Adipose tissue (tissue), 3 donors: ENCODE measurements around the gene RORC. TPM values are rescaled to one million over a fixed set of nuclear protein-coding genes. Genes with fewer than 3 reads are reported as not detected.

Source experiments
- H3K27ac ChIP-seq: one replicate; pipeline ENCODE4 v1.5.1; 2013; ENCODE audit warnings: low read depth, low read length
- WGBS, 3 donors: extraction: QIAGEN DNeasy Blood & Tissue Kit; methylation state at CpG; one replicate each; pipeline ENCODE4 v1.1.7; 2013; 5-methylcytosine and 5-hydroxymethylcytosine counted together
- polyA plus RNA-seq, 3 donors: library from polyadenylated mRNA; stranded (reverse); fragments of 200-250 nt; gene quantifications; one replicate each; pipeline ENCODE4 v1.2.3, GENCODE V29; 2013
- donor health status: healthy with polysubstance abuse.
- donor health status: Bipolar disorder and iron deficiency.
- donor health status: healthy.

Gene RORC
- polyA plus RNA-seq, 3 donors, result 0.22 to 57.8 (median 1.2) TPM

- no peak overlapping the region for H3K27ac ChIP-seq
- 35 to 51% (median 47%) methylated on average over 10 of the region's 10 CpGs for WGBS, 3 donors
Measured at GRCh38 chr1:151832318-151832980, 847 bp upstream of the RORC start.

- 26 to 78% (median 62%) methylated on average over 4 of the region's 4 CpGs for WGBS, 3 donors
- no peak overlapping the region for H3K27ac ChIP-seq
Measured at GRCh38 chr1:151831256-151831591, 378 bp downstream of the RORC start.

- H3K27ac ChIP-seq, result no peak overlapping the region
Measured at GRCh38 chr1:151830055-151830454, 1.5 kb downstream of the RORC start.

GRCh38 chr1:151829352-151830046 lies 2.1 kb downstream of the RORC start:
- no peak overlapping the region for H3K27ac ChIP-seq
- WGBS, 3 donors, result 23 to 49% (median 42%) methylated on average over 4 of the region's 4 CpGs

More at GRCh38 chr1:151830055-151830454, 1.5 kb downstream of the RORC start:
- 28 to 38% (median 38%) methylated on average over 5 to 6 of the region's 6 CpGs for WGBS, 3 donors

- H3K27ac ChIP-seq, result no peak overlapping the region
- WGBS, 3 donors, result 4 to 22% (median 6%) methylated on average over 8 to 12 of the region's 12 CpGs
Measured at GRCh38 chr1:151828921-151829320, 2.7 kb downstream of the RORC start.

- 42 to 83% (median 44%) methylated on average over 4 to 9 of the region's 9 CpGs for WGBS, 3 donors
- H3K27ac ChIP-seq, result no peak overlapping the region
Measured at GRCh38 chr1:151827853-151828252, 3.7 kb downstream of the RORC start.

GRCh38 chr1:151825751-151826660 lies 5.6 kb downstream of the RORC start:
- WGBS, 3 donors, result 60 to 71% (median 61%) methylated on average over 21 of the region's 21 CpGs
- no peak overlapping the region for H3K27ac ChIP-seq

GRCh38 chr1:151825204-151825603 lies 6.4 kb downstream of the RORC start:
- H3K27ac ChIP-seq, result no peak overlapping the region
- WGBS, 3 donors, result 74 to 77% (median 74%) methylated on average over 9 of the region's 9 CpGs

GRCh38 chr1:151823175-151823574 lies 8.4 kb downstream of the RORC start:
- no peak overlapping the region for H3K27ac ChIP-seq
- 79 to 92% (median 87%) methylated on average over 8 of the region's 8 CpGs for WGBS, 3 donors

- H3K27ac ChIP-seq, result no peak overlapping the region
- WGBS, 3 donors, result 46 to 72% (median 61%) methylated on average over 7 of the region's 7 CpGs
Measured at GRCh38 chr1:151822404-151822803, 9.2 kb downstream of the RORC start.

- H3K27ac ChIP-seq, result no peak overlapping the region
- 0 to 10% (median 3%) methylated on average over 2 of the region's 2 CpGs for WGBS, 3 donors
Measured at GRCh38 chr1:151820940-151821339, 10.7 kb downstream of the RORC start.

GRCh38 chr1:151819976-151820623 lies 11.5 kb downstream of the RORC start:
- H3K27ac ChIP-seq, result no peak overlapping the region
- 68 to 70% (median 70%) methylated on average over 7 of the region's 7 CpGs for WGBS, 3 donors

GRCh38 chr1:151819227-151819835 lies 12.3 kb downstream of the RORC start:
- 78 to 90% (median 90%) methylated on average over 12 of the region's 12 CpGs for WGBS, 3 donors
- no peak overlapping the region for H3K27ac ChIP-seq

GRCh38 chr1:151817353-151817730 lies 14.3 kb downstream of the RORC start:
- no peak overlapping the region for H3K27ac ChIP-seq
- WGBS, 3 donors, result 40 to 65% (median 61%) methylated on average over 7 of the region's 7 CpGs

- H3K27ac ChIP-seq, result no peak overlapping the region
- WGBS, 3 donors, result 75 to 80% (median 76%) methylated on average over 24 to 26 of the region's 26 CpGs
Measured at GRCh38 chr1:151816548-151817352, 14.9 kb downstream of the RORC start.

GRCh38 chr1:151815716-151816327 lies 15.8 kb downstream of the RORC start:
- no peak overlapping the region for H3K27ac ChIP-seq
- 44 to 76% (median 47%) methylated on average over 12 of the region's 12 CpGs for WGBS, 3 donors

- 76 to 92% (median 88%) methylated on average over 8 of the region's 8 CpGs for WGBS, 3 donors
Measured at GRCh38 chr1:151814971-151815545, 16.5 kb downstream of the RORC start.

More at GRCh38 chr1:151814971-151815545, 16.5 kb downstream of the RORC start:
- no peak overlapping the region for H3K27ac ChIP-seq
